VCaP (cell line): ENCODE results near the gene P3H2.

Source experiments
- H3K27ac ChIP-seq: fragments of 450-650 bp; 2 replicates; pipeline ENCODE4 v1.5.1; 2017
- CTCF ChIP-seq: fragments of 450-650 bp; conservative IDR thresholded peaks from 2 replicates; pipeline ENCODE4 v1.5.1; 2017; ENCODE audit warnings: mild to moderate bottlenecking, moderate library complexity

P3H2 gene

DNA sequence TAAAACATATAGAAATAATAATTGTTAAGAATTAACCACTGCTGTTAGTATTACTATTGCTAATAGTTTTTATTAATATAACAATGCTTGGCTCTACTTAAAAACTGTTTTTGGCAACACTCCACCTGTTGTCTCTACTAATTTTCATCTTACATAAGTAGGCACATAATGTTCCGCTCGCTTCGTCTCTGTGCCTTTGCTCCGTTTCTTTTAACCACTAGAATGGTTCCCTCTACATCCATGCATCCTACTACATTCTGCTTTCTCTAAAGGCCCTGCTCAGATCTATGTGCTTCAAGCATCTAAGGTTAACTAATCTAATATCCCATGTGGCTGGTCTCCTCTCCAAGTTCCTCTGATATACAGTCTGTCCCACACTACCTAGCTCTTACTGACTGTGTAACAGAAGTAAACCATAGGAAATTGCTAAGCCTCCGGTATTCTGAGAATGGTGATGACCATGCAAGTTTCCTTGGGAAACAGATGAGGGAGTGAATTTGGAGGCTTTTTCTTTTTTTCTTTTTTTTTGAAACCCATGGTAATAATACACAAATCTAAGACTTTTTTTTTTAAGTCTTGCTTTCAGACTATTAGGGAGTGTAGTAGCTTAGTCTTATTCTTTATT is 138.3 kb downstream of the P3H2 start:
- peak overlapping the region; percentile 51 for H3K27ac ChIP-seq
- no peak for TF ChIP-seq CTCF

DNA sequence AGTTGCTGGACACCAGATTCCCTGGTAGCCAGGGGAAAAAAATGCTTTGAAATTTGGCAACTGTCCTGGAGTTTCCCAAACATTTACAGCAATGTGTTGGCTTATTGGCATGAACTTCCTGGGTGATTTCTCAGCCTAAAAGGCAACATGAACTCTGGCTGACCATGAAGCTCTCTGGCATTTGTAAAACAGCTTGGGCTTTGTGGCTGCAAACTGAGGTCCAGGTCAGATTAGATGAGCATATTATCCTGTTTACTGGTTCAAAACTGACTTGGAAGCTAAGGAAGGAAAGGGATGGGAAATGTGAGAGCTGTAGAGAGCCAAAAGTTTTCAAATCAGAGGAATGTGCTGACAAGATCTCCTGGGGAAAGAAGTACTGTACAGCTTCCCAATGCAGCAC is 139.0 kb downstream of the P3H2 start:
- TF ChIP-seq CTCF = no peak
- peak overlapping the region; percentile 51 for H3K27ac ChIP-seq

GRCh38 chr3:189978753-189979152 is 141.9 kb downstream of the P3H2 start:
- TF ChIP-seq CTCF = no peak
- H3K27ac ChIP-seq = no peak overlapping the region

- H3K27ac ChIP-seq = no peak overlapping the region
- TF ChIP-seq CTCF = no peak
These were observed 143.5 kb downstream of the P3H2 start for GRCh38 chr3:189977174-189977573.

DNA sequence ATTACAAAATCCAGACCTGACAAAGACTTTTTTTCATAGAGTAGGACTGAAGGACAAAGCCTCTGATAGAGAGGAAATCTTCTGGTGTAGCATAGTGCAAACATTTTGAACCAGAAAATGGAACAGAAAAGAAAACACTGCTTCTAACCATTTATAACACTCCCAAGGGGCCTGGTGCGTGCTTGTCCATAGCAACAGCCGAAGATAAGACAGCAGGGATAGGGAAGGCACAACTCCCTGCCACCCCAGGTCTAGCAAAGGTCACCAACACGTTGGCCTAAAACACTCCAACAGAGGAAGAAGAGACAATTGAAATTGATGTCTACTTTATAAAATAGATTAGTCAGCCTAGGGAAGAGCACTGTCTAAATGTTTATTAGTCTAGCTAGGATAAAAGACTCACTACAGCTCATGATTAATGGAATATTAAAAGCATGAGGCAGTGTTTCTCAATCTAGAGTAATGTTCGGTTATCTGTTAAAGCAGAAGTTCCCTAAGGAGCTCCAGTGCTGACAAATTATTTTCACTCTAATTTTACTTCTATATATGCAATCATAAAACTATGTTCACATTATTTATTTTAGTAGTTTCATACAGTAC is 145.2 kb downstream of the P3H2 start:
- no peak overlapping the region for H3K27ac ChIP-seq
- TF ChIP-seq CTCF = no peak

DNA sequence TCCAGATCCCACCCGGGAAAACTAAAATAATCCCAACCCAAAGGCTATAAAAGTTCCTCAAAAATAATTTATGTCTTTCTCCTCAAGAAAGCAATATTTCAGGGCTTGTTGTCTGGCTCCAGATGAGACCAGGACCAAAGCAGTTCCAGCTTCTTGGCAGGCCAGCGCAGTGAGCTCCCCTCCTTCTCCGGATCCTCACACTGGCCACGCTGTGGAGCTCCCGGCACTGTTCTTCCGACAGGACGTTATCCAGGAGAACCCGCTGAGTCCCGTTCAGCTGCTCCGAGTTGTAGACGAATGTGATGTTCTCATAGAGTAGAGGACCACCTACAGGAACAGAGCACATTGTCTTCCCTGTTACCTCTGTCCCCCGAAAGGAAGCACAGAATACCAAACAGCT is 146.3 kb downstream of the P3H2 start:
- H3K27ac ChIP-seq = no peak overlapping the region
- no peak for TF ChIP-seq CTCF

- H3K27ac ChIP-seq = no peak overlapping the region
- peak; percentile 85 for TF ChIP-seq CTCF
These were observed 153.3 kb downstream of the P3H2 start for GRCh38 chr3:189967254-189967865.
